T47D (cell line): ENCODE measurements around the gene PIAS3.
A peak's percentile ranks its signal among the peaks of the same experiment; 100 is the strongest.

Experiments used
- DNase-seq, 2 experiments: peaks; one replicate each; pipeline versions ENCODE4 v3.0.0 to v3.0.0-alpha.2; 2011 to 2012; ENCODE audit warnings: low read depth in 1 of 2, low spot score in 1 of 2
- JUND ChIP-seq: IDR thresholded peaks from 2 replicates; pipeline ENCODE4 v1.6.1; 2012; ENCODE audit warnings: low read depth
- in situ Hi-C: cut with HindIII; loops from 2 replicates; pipeline ENCODE4 v1.10.0; 2016; ENCODE audit warnings: low sequenced_read_pairs, low pct_unique_long_range_greater_than_20kb

The PIAS3 gene

DNA sequence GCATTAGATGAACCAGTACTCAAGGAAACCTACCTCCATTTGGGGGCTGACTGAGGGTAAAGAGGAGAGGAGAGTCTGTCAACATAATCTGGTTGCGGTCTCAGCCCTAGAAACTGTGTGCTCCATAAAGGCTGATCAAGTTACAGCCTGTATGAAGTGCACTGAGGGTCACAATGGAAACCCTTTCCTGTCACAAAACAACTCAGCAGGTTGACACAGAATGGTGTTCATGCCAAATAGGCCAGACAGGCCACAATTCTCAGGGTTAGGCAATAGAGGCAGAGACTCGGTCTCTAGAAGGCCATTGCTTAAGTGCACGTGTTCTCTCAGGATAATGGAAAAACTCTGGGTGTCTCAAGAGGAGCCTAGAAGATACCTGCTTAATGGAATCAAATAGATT is 30.8 kb upstream of the PIAS3 start:
- no peak for TF ChIP-seq JUND
- in situ Hi-C loops, result no loop called here
- peak in 1 of 2 experiments; percentile 23 for DNase-seq

- in situ Hi-C loops, result no loop called here
- peak in 1 of 2 experiments; percentile 90 for DNase-seq
- no peak for TF ChIP-seq JUND
These were observed 28.8 kb upstream of the PIAS3 start for GRCh38 chr1:145887631-145888030.

DNA sequence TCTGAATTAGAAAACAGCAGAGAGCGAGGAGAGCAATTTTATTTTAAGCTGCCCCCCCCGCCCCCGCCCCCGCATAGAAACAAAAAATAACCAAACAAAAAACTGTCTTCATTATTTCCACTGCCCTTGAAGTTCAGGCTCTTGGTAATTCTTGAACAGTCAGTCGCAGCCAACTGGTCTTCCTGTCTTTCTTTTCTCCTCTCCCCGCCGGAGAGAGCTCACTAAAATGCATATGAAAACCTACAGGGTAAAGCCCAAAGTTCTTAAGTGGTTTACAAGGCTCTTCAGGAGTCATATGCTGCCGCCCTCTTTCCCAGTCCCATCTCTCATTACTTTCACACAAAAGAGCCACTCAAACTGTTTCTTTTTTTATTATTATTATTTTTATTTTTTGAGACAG is 27.9 kb upstream of the PIAS3 start:
- in situ Hi-C loops, result no loop called here
- TF ChIP-seq JUND, result no peak
- DNase-seq, result no peak

DNA sequence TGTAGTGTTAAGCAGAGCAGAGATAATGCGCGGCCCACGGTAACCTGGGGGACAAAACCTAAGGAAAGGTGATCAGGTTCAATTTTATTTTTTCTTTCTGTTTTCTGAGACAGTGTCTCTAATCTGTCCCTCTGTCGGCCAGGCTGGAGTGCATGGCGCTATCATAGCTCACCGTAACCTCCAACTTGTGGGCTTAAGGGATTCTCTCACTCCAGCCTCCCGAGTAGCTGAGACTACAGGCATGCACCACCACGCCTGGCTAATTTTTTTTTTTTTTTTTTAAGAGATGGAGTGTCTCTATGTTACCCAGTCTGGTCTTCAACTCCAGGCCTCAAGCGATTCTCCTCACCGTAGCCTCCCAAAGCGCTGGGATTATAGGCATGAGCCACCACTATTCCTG is 27.5 kb upstream of the PIAS3 start:
- TF ChIP-seq JUND, result no peak
- in situ Hi-C loops, result no loop called here
- no peak for DNase-seq

DNA sequence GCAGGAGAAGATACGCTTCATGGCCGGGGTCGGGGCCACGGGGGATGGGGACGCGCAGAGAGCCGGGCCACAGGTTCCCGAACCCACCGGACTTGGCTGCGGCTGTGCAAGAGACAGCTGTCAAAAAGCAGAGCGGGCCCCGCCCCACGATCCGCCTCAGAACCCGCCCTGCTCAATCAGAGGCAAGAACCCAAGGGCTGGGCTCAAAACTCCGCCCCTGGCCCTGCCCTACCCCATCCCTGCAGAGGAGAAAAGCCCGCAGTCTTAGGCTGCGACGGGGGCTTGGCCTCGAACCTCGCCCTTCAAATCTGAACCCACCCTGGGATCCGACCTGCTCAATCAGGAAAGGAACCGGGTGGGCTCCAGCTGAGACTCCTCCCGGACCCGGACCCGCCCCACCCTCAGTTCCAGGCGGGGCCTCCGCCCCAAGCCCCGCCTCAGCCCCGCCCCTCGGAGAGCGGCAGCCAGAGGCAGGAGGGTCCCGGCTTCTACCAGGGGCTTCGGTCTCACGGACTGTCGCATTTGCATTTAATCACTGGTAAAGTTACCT is 26.9 kb upstream of the PIAS3 start, which contains the start of gene ANKRD35:
Gene ANKRD35 (minus strand): TSS at position 129 of the 550 bp plus-strand sequence. CDS start 108 bp downstream, at position 21.
- in situ Hi-C loops, result no loop called here
- TF ChIP-seq JUND, result no peak
- peak; percentile 85 to 97 for DNase-seq

DNA sequence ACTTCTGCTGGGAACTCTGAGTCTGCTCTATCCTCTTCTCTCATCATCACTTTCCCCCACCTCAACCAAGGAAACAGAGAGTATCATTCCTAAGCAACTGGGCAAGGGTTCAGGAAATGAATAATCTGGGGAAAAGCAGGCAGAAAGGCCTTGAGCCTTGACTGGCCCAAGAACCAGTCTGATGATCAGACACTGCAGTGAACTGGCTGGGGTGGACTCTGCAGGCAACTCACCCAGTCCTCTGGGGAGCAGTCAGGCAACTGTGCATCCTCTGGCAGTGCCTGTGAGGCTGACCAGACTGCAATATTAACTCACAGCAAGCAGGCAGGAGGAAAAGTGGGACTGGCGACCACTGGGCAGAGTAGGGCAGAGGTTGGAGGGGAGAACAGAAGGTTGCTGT is 25.8 kb upstream of the PIAS3 start:
- in situ Hi-C loops, result no loop called here
- no peak for TF ChIP-seq JUND
- no peak for DNase-seq

DNA sequence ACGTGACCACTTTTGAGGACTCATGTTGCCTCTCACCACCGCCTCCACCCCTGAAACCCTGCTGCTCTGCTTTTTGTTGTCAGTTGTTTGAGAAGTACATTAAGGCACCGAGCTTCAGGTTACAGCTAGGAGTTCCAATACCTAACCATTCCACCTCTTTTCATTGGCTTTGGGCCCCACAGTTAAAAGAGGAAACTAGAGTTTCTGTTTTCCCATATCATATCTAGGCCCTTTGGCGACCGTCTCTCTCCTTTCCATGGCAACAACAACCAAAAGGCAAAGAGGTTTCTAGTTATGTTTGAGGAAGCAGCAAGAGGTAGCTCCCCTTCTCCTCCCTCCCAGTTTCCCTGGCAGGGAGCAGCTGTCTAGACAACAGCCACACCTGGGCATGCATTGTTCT is 20.9 kb upstream of the PIAS3 start:
- DNase-seq, result no peak
- in situ Hi-C loops, result no loop called here
- no peak for TF ChIP-seq JUND

DNA sequence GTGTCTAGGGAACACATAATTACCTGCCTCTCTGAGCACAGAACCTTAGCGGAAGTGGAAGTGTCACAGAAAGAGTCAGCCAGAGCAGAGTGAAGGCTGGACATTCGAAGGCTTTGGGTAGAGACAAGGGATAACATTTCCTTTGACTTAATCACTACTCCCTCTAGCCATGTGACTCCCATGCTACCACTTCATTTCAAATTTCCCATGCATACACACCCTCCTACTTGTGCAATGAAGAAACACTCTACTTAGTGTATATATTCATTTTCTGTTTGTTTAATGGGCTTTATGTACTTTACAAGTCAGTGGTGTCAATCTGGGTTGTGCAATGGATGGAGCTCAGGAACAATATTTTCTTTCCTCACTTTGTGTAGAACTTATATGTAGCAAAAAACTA is 19.8 kb upstream of the PIAS3 start:
- TF ChIP-seq JUND, result no peak
- no peak for DNase-seq
- in situ Hi-C loops, result no loop called here

- no peak for DNase-seq
- no peak for TF ChIP-seq JUND
- in situ Hi-C loops, result no loop called here
These were observed 19.1 kb upstream of the PIAS3 start for GRCh38 chr1:145877923-145878486.

GRCh38 chr1:145874646-145875045 is 15.8 kb upstream of the PIAS3 start:
- in situ Hi-C loops, result no loop called here
- no peak for DNase-seq
- no peak for TF ChIP-seq JUND

- in situ Hi-C loops, result no loop called here
- DNase-seq, result no peak
- no peak for TF ChIP-seq JUND
These were observed 13.4 kb upstream of the PIAS3 start for GRCh38 chr1:145871994-145872924.

- no peak for TF ChIP-seq JUND
- DNase-seq, result no peak
- in situ Hi-C loops, result no loop called here
These were observed 9.4 kb upstream of the PIAS3 start for GRCh38 chr1:145868232-145868631.
